Right renal cortex interstitium (tissue), 3 donors: ENCODE data around the gene NELL2. TPM values are rescaled to one million over a fixed set of nuclear protein-coding genes. Genes with fewer than 3 reads are reported as not detected.
"Not testable (repeated sequence)": the region's sequence is repeated elsewhere in the genome, so short reads cannot be mapped to it uniquely, and the experiment has no call there.

ENCODE experiments used
- DNase-seq, 3 donors: peaks; one replicate each; pipeline ENCODE4 v3.0.0-alpha.2; 2013; ENCODE audit warnings: low read depth in 3 of 3, low spot score in 2 of 3
- polyA plus RNA-seq, 3 donors: library from polyadenylated mRNA; unstranded; fragments of 120-200 nt; gene quantifications; one replicate each; pipeline ENCODE4 v1.2.1, GENCODE V29; 2013; ENCODE audit not compliant: insufficient read length in 3 of 3

The NELL2 gene
- polyA plus RNA-seq, 3 donors, result 18.4 to 26.5 (median 25.1) TPM

- DNase-seq, result no peak
These were observed 28.0 kb downstream of the NELL2 start for GRCh38 chr12:44847888-44848702.

GRCh38 chr12:44847403-44847802 lies 28.7 kb downstream of the NELL2 start:
- no peak for DNase-seq

GRCh38 chr12:44846826-44847225 lies 29.3 kb downstream of the NELL2 start:
- DNase-seq, result no peak

- no peak for DNase-seq
These were observed 33.4 kb downstream of the NELL2 start for GRCh38 chr12:44842669-44843068.

- DNase-seq, result no peak
These were observed 36.3 kb downstream of the NELL2 start for GRCh38 chr12:44839785-44840184.

- no peak for DNase-seq
These were observed 38.9 kb downstream of the NELL2 start for GRCh38 chr12:44837114-44837755.

GRCh38 chr12:44835641-44836379 lies 40.3 kb downstream of the NELL2 start:
- no peak for DNase-seq

- DNase-seq, result not testable (repeated sequence)
These were observed 41.1 kb downstream of the NELL2 start for GRCh38 chr12:44834996-44835395.

- no peak for DNase-seq
These were observed 42.6 kb downstream of the NELL2 start for GRCh38 chr12:44833561-44833960.

- DNase-seq, result no peak
These were observed 45.5 kb downstream of the NELL2 start for GRCh38 chr12:44830566-44831055.

- DNase-seq, result no peak
These were observed 47.1 kb downstream of the NELL2 start for GRCh38 chr12:44829045-44829444.

- DNase-seq, result no peak
These were observed 48.2 kb downstream of the NELL2 start for GRCh38 chr12:44827832-44828438.

GRCh38 chr12:44821702-44822101 lies 54.4 kb downstream of the NELL2 start:
- DNase-seq, result not testable (repeated sequence)

- DNase-seq, result no peak
These were observed 56.2 kb downstream of the NELL2 start for GRCh38 chr12:44819884-44820283.

- no peak for DNase-seq
These were observed 58.4 kb downstream of the NELL2 start for GRCh38 chr12:44817687-44818086.

- DNase-seq, result no peak
These were observed 59.6 kb downstream of the NELL2 start for GRCh38 chr12:44816446-44817017.

- DNase-seq, result no peak
These were observed 64.1 kb downstream of the NELL2 start for GRCh38 chr12:44812062-44812461.

- no peak for DNase-seq
These were observed 72.0 kb downstream of the NELL2 start for GRCh38 chr12:44804068-44804467.

- no peak for DNase-seq
These were observed 80.1 kb downstream of the NELL2 start for GRCh38 chr12:44795970-44796369.

- DNase-seq, result no peak
These were observed 87.4 kb downstream of the NELL2 start for GRCh38 chr12:44788731-44789130.
